HG03064 (cell line): ENCODE results near the gene FAM193B.
"Not testable (repeated sequence)": the region's sequence is repeated elsewhere in the genome, so short reads cannot be mapped to it uniquely, and the experiment has no call there.

Experiments used
- ATAC-seq: cut with Tn5 transposase; IDR thresholded peaks from one replicate; pipeline ENCODE4 v1.9.1; 2021; ENCODE audit warnings: low read depth; ENCODE audit not compliant: unreplicated experiment

FAM193B gene

GRCh38 chr5:177490311-177490991 is 63.9 kb downstream of the FAM193B start:
- no peak for ATAC-seq

DNA sequence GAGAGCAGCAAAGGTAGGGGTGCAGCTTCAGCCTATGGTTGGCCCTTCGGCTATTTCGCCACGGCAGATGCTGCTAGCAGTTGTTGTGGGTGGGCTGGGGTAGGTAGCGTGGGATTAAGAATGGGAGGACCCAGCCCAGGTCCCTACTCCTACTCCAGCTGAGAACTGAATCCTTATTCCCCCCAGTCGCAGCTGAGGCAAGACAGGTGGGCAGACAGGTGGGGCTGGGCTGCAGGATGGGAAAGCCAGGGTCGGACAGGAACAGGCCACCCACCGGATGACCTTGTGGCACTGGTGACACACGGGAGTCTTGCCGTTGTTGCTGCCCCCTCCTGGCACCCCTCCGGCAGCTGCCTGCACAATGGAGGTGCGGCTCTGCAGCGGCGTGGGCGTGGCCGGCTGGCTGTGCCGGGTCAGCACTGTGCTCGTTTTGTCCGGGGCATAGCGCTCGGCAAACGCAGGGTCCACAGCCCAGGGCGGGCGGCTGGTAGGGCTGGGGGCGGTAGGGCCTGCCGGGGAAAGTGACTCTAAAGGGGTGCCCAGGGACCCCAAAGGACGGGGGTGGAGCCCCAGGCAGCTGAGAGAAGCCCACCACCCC is 65.1 kb downstream of the FAM193B start:
- no peak for ATAC-seq

DNA sequence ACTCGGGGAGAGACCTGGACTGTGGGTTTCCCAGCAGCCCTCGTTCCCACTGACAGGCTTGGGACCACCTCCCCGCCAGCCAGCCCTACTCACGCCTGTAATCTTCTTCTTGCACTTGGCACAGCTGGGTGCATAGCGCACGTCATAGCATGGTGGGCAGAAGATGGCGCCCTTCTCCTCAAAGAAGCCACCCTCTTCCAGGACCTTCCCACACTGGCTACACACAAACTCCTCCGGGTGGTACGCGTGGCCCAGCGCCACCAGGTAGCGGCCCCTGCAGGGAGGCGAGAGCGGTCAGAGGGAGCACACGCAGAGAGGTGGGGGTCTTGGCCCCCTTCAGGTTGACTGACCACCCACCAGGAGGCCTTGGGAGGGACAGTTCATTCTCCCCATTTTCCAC is 66.4 kb downstream of the FAM193B start:
- ATAC-seq: no peak

- ATAC-seq: no peak
Observed at GRCh38 chr5:177487144-177487543, 67.2 kb downstream of the FAM193B start.

GRCh38 chr5:177486256-177486655 is 68.1 kb downstream of the FAM193B start:
- ATAC-seq: no peak

DNA sequence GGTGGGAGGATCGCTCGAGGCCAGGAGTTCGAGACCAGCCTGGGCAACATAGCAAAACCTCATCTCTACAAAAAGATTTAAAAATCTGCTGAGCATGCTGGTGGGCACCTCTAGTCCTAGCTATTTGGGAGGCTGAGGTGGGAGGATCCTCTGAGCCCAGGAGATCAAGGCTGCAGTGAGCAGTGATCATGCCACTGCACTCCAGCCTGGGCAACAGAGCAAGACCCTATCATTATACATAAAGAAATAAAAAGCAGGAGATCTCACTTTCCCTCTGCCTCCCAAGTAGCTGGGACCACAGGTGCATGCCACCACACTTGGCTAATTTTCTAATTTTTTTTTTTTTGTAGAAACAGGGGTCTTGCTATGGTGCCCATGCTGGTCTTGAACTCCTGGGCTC is 68.6 kb downstream of the FAM193B start:
- ATAC-seq: not testable (repeated sequence)

GRCh38 chr5:177484902-177485549 is 69.3 kb downstream of the FAM193B start:
- no peak for ATAC-seq

GRCh38 chr5:177483994-177484901 is 70.1 kb downstream of the FAM193B start:
- no peak for ATAC-seq

GRCh38 chr5:177483042-177483441 is 71.3 kb downstream of the FAM193B start:
- ATAC-seq: no peak

DNA sequence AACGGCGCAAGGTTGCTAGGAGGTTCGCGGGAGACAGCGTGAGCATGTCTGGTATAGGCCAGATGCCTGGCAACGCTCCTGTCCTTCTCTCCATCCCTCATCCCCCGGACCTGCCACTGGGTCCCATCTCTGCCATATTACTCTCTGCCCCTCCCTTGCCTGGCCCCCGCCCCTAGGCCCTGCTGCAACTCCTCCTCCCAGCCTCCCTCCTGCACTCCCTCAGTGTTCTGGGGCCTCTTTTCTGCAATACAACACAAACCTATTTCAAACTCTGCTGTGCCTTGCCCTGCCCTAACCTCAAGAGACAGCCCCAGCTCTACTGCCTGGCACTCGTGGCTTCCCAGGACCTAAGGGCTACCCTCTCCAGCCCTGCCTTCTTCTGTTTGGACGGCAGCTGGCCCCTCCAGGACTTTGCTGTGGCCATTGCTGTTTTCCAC is 72.0 kb downstream of the FAM193B start:
- ATAC-seq: no peak

DNA sequence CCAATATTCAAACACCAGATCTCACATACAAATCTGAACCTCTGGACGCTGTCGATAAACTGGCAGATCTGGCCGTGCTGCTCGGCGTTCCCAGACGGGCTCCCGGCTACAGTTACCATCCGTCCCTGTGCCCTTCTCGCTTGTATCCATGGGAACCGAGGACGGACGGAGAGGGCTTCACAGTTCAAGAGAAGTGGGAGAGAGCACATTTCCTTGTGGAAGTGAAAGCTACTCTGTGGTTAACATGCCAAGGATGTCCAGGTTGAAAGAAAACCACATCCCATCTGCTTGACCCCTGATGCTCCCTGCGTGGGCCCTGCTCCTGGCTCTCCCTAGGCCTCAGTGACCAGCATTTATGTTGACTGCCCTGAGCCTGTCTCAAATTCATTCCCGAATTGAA is 74.6 kb downstream of the FAM193B start:
- ATAC-seq: no peak

DNA sequence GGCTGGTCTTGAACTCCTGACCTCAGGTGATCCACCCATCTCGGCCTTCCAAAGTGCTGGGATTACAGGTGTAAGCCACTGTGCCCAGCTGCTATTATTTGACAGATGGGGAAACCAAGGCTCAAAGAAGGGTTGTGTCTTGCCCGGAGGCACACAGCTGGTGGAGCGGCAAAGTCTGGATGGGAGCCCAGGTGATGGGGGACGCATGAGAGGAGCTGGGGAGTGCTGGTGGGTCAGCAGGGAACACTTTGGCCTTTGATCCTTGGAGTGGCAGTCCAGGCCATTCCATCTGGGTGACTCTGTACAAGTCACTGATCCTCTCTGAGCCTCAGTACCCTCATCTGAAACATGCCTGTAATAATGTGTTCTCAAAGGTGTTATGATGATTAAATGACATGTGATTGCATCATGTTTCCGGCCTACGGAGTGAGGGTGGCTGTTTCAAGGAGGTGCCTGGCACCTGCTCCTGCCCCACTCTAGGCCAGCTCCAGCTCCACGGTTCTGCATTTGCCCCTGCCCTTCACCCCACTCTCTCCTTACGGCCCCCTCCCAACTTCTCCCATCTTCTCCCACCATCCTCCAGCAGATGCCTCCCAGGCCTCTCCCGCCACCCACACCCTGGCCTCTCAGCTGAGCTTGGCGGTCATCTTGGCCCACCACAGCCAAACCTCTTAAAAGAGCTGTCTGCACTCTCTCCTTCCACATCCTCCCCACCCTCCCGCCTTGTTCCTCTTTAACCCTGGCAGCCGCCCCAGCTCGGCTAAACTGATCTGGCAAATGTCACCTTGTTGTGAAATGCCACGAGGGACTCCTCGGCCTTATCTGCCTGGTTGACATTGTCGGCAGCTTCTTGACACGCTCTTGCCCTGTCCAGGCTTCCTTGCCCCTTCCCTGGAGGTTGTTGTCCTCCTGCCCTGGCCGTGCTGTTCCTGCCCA is 75.4 kb downstream of the FAM193B start:
- ATAC-seq: no peak

DNA sequence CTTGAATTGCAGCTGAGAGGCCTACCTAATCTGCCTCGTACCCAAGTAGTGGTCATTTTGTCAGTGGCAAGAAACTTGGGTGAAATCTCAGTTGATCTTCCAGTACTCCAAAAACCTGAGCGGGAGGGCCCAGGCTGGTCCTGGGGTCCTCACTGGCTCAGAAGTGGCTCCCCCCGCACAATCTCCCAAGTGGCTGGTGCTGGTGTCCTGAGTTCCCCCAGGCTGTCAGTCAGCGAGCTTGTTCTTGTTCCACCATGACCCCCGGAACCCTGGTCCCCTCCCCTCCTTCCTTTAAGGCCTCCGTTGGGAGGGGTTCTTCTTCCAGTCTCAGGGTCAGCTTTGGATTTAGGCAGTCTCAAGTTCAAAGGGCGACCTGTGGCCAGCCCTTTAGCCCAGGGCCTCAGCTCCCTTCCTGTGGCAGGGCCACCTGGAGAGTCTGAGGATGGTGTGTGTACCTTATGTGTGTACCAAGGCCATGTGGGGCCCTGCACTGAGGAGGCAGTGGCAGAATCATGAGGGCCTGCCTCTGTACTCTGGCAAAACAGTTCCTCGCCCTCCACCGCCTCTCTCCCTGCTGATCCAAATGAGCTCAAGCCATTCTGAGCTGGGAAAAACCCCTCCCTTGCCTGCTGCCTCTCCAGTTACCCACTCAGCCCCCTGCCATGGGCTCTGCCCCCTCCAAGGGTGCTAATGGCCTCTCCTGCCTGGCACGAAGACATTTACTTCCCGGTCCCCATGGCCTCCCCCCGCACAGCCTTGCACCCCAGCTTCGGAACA is 76.5 kb downstream of the FAM193B start:
- ATAC-seq: no peak

- no peak for ATAC-seq
Observed at GRCh38 chr5:177476531-177477233, 77.7 kb downstream of the FAM193B start.

DNA sequence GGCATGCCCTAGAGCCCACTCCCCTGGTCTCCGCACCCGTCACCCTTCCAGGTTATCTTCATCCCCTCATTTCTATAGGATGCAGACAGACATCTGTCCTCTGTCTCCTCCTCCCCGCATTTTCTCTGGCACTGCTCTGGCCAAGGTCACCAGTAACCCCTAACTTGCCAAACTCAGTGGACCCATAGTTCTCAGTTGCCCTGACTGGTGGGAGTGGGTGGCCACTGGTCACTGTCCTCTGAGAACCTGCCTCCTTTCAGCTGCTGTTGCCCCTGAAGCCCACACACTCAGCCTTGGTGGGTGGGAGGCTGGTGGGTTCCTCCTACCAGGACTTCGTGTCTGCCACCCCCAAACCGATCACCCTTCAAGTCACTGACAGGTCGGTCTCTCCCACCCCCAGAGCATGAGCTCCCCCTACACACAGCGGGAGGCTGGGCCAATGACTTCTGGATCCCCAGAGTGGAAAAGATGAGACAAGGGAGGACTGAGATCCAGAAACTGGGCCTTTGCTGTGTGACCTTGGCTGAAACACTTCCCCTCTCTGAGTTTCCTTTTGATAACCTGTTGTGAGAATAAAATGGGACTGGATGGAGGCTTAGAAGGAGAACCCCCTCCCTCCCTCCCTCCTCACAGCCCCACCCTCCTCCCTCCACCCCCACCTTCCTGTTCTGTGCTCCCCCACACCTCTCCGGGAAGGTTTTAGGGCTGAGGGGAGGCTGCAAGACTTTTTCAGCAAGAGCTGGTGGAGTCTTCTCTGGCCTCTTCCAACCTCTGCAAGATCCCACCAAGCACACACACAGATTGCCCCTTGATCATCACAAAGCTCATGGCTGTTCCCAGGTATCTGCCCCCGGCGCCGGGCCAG is 78.6 kb downstream of the FAM193B start:
- no peak for ATAC-seq

- no peak for ATAC-seq
Observed at GRCh38 chr5:177474846-177475562, 79.4 kb downstream of the FAM193B start.

- ATAC-seq: no peak
Observed at GRCh38 chr5:177474002-177474476, 80.3 kb downstream of the FAM193B start.
